DND-41 (cell line): Measurements from ENCODE around the gene FAF1.

ENCODE experiments used
- EZH2 ChIP-seq: IDR thresholded peaks from 3 replicates; pipeline ENCODE4 v1.6.1; 2012; ENCODE audit warnings: borderline replicate concordance, low read depth, mild to moderate bottlenecking, moderate library complexity, low read length, inconsistent platforms; ENCODE audit not compliant: severe bottlenecking
- TF ChIP-seq, protein P1 (sequence below): IDR thresholded peaks from 2 replicates; pipeline ENCODE4 v1.5.1; 2012; ENCODE audit warnings: borderline replicate concordance, low read length, moderate library complexity, mild to moderate bottlenecking; ENCODE audit not compliant: poor library complexity, severe bottlenecking; ENCODE audit errors: extremely low read depth

GRCh38 chr1:50750021-50750619, 209.9 kb downstream of the FAF1 start:
- TF ChIP-seq, protein P1, sequence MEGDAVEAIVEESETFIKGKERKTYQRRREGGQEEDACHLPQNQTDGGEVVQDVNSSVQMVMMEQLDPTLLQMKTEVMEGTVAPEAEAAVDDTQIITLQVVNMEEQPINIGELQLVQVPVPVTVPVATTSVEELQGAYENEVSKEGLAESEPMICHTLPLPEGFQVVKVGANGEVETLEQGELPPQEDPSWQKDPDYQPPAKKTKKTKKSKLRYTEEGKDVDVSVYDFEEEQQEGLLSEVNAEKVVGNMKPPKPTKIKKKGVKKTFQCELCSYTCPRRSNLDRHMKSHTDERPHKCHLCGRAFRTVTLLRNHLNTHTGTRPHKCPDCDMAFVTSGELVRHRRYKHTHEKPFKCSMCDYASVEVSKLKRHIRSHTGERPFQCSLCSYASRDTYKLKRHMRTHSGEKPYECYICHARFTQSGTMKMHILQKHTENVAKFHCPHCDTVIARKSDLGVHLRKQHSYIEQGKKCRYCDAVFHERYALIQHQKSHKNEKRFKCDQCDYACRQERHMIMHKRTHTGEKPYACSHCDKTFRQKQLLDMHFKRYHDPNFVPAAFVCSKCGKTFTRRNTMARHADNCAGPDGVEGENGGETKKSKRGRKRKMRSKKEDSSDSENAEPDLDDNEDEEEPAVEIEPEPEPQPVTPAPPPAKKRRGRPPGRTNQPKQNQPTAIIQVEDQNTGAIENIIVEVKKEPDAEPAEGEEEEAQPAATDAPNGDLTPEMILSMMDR, result peak; percentile 56
- no peak for TF ChIP-seq EZH2
